Measurements from ENCODE around the gene DNAH2.

DNAH2 gene

DNA sequence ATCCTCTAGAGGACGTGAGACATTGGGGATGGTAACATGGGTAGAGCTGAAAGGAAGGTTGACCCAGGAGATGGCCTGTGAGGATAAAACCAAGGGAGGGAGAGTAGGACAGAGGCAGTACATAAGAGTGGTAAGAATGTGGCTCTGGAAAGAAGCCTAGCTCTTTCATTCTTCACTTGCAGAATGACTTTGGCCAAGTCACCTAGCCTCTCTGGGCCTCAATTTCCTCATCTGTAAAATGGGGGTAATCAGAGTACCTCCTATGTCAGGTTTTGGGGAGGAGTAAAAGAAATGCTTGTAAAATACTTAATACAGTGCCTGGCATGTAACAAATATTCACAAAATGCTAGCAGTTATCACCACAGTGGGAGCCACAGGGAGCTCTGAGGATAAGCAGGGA lies 123.3 kb downstream of the DNAH2 start:
- no peak for DNase-seq

- peak; percentile 91 for DNase-seq
Observed at GRCh38 chr17:7841396-7841914, 123.9 kb downstream of the DNAH2 start.

DNA sequence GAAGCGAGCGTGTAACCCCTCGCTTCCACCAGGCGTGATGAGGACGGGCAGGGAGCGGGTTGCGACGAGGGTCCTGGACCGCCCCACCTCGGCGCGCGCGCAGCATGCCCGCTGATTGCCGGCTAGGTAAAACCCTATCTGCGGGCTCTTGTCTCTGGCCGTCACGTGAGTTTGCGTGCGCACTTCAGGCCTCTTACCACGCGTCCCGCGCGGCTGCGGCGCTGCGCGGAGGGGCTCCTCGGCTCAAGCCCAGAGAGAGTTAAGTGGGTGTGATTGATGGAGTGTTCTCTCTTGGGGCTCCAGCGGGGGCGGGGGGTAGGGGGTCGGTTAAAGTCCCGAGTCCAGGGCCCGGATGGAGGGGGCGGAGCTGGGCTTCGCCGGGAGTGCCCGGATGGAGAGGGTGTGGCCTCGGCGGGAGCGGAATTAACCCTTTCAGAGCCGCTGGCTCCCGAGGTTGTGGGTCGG lies 124.4 kb downstream of the DNAH2 start:
- peak; percentile 94 for DNase-seq

DNA sequence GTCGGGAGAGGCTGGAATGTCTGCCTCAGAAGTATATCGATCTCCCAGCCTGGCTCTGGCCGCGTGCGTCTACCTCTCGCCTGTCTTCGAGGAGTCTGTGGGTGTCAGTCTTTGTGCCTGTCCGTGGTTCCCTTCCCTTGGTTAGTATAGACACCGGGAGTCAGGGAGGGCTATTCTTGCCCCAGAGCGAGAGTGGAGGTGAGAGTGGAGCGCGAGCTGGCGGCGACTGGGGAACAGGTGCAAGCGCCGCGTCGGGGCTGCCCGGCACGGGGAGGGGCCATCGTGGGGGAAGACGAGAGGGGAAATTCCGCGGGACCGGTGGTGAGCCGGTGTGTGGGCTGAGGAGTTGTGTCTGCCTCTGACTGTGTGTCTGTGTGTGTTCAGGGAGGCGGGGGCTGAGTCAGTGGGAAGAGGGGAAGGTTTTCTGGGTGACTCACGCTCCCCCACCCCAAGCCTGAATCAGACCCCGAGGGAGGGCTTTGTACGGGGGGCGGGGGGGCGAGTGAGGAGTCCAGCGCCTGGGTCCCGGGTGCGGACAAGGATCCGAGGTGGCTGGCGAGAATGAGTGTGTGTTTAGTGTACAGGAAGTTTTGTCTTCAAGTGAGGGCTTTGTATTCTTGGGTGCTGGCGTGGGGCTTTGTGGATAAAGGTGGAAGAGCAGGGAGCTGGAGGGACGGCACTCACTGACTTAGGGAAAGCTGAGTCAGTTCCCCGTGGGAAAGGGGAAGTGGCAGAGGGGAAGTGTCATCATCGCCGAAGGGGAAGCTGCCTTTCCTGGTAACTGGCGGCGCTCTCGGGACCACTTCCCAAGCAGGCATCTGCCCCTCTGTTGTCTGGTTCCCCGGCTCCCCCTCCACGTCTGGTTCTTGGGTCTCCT lies 125.1 kb downstream of the DNAH2 start:
- DNase-seq = peak; percentile 81

DNA sequence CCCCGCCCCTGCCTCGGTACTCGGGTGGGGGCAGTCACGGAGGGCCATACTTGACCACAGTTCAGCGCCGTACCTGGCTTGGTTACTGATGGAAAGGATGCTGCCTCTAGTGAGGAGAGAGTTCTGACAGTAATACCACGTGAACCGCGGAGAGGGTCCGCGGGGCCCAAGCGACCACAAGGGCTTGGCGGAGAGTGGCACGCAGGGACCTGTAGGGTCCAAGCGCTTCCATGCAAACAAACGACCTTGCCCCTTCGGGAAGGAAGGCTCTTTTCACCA lies 125.7 kb downstream of the DNAH2 start:
- DNase-seq = no peak

GRCh38 chr17:7843536-7844291 lies 126.2 kb downstream of the DNAH2 start:
- DNase-seq = peak; percentile 86

GRCh38 chr17:7844292-7845154 lies 127.0 kb downstream of the DNAH2 start:
- peak; percentile 93 for DNase-seq

DNA sequence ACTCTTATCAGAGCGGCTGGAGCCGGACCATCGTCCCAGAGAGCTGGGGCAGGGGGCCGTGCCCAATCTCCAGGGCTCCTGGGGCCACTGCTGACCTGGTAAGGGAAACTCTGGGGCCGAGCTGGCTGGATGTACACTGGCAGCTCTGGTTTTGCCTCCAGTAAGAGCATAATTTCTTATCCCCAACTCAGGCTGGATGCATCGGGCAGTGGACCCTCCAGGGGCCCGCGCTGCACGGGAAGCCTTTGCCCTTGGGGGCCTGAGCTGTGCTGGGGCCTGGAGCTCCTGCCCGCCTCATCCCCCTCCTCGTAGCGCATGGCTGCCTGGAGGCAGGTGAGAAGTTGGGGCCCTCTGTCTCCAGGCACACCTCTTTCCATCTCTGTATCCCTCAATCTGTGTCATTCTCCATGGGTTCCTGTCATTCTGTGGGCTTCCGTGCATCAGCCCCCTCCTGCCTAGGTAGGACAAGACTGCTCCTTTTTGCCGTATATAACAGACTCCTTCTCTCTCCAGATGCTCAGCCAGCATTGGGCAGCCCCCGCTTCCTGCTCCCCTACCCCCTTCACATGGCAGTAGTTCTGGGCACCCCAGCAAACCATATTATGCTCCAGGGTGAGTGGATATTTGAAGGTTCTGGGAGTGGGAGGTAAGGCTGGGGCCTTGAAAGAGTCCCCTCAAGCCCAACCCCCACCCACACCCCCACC lies 128.0 kb downstream of the DNAH2 start:
- no peak for DNase-seq

- no peak for DNase-seq
Observed at GRCh38 chr17:7846063-7846735, 128.7 kb downstream of the DNAH2 start.

GRCh38 chr17:7846765-7847661 lies 129.5 kb downstream of the DNAH2 start:
- DNase-seq = no peak

DNA sequence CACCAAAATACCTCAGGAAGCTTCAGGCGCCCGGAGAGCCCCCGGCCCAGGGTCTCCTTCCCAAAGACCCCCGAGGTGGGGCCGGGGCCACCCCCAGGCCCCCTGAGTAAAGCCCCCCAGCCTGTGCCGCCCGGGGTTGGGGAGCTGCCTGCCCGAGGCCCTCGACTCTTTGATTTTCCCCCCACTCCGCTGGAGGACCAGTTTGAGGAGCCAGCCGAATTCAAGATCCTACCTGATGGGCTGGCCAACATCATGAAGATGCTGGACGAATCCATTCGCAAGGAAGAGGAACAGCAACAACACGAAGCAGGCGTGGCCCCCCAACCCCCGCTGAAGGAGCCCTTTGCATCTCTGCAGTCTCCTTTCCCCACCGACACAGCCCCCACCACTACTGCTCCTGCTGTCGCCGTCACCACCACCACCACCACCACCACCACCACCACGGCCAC lies 130.6 kb downstream of the DNAH2 start:
- no peak for DNase-seq

- DNase-seq = no peak
Observed at GRCh38 chr17:7848739-7849129, 131.2 kb downstream of the DNAH2 start.

DNA sequence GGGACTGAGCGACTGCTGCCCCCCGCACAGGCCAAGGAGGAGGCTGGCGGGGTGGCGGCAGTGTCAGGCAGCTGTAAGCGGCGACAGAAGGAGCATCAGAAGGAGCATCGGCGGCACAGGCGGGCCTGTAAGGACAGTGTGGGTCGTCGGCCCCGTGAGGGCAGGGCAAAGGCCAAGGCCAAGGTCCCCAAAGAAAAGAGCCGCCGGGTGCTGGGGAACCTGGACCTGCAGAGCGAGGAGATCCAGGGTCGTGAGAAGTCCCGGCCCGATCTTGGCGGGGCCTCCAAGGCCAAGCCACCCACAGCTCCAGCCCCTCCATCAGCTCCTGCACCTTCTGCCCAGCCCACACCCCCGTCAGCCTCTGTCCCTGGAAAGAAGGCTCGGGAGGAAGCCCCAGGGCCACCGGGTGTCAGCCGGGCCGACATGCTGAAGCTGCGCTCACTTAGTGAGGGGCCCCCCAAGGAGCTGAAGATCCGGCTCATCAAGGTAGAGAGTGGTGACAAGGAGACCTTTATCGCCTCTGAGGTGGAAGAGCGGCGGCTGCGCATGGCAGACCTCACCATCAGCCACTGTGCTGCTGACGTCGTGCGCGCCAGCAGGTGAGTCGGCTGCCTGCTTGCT lies 131.7 kb downstream of the DNAH2 start:
- DNase-seq = no peak

DNA sequence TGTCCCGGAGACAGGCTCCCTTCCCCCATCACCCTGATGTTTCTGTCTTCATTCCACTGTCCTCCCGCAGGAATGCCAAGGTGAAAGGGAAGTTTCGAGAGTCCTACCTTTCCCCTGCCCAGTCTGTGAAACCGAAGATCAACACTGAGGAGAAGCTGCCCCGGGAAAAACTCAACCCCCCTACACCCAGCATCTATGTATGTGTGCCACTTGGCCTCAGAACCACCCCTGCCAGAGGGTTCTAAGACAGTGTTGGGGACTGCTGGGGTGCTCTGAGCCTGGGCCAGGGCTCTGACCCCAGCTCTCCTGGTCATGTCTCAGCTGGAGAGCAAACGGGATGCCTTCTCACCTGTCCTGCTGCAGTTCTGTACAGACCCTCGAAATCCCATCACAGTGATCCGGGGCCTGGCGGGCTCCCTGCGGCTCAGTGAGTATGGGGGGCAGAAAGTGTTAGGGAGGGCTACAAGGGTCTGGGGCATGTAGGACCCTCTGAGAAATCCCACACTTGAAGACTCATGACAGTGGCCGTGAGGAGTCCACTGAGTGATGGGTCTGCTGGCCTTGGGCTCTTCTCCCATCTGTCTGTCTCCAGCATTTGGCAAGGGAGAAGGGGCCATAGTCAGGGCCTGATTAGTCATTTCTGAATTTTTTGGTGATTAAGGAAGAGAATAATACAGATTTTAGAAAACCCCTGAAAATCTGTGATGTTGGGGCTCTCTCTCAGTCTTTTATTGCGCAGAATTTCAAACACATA lies 132.4 kb downstream of the DNAH2 start:
- DNase-seq = no peak

DNA sequence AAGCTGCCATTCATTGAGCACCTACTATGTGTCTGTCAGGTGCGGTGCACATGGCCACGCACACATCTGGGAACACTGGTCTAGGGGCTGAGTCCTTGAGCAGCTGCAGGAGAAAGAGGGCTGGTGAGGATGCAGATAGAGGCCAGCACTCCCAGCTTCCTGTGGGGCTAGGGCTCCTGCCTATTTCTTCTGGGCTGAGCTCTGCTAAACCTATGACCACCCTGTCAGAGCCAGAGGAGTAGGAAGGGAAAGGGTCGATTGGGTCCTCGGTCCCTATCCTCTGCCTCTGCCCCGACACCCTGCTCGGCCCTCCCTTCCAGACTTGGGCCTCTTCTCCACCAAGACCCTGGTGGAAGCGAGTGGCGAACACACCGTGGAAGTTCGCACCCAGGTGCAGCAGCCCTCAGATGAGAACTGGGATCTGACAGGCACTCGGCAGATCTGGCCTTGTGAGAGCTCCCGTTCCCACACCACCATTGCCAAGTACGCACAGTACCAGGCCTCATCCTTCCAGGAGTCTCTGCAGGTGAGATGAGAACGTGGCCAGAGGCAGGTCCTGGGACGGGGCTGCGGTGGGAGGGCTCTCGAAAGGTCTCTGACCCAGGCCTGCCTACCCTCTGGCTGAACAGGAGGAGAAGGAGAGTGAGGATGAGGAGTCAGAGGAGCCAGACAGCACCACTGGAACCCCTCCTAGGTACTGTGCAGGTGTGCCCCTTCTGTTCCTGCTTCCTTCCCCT lies 133.3 kb downstream of the DNAH2 start:
- no peak for DNase-seq

GRCh38 chr17:7851438-7852261 lies 134.1 kb downstream of the DNAH2 start:
- DNase-seq = peak; percentile 90

- no peak for DNase-seq
Observed at GRCh38 chr17:7852262-7852670, 134.7 kb downstream of the DNAH2 start.
